Liver (tissue), 9 donors: Measurements from ENCODE around the gene CBR4. TPM values are rescaled to one million over a fixed set of nuclear protein-coding genes. Genes with fewer than 3 reads are reported as not detected.

Experiments
- DNase-seq: peaks from one replicate; pipeline ENCODE4 v3.0.0-alpha.2; 2017; ENCODE audit warnings: low spot score
- H3K27ac ChIP-seq, 2 donors: one replicate each; pipeline ENCODE4 v1.7.0; 2013; ENCODE audit warnings: inconsistent platforms in 2 of 2, low read length in 2 of 2, control low read depth in 1 of 2, low read depth in 1 of 2, mild to moderate bottlenecking in 1 of 2
- H3K27me3 ChIP-seq, 4 donors: one replicate each; pipeline versions ENCODE4 v1.6.1 to v1.7.0; 2013; ENCODE audit warnings: low read length in 3 of 4, inconsistent platforms in 1 of 4, mild to moderate bottlenecking in 1 of 4, moderate library complexity in 1 of 4; ENCODE audit not compliant: control insufficient read depth in 4 of 4, insufficient read depth in 4 of 4
- H3K36me3 ChIP-seq, 4 donors: one replicate each; pipeline versions ENCODE4 v1.6.1 to v1.7.0; 2013; ENCODE audit warnings: low read length in 3 of 4, mild to moderate bottlenecking in 3 of 4, low read depth in 1 of 4, moderate library complexity in 1 of 4; ENCODE audit not compliant: control insufficient read depth in 4 of 4, insufficient read depth in 3 of 4
- H3K4me1 ChIP-seq, 4 donors: one replicate each; pipeline versions ENCODE4 v1.6.1 to v1.7.0; 2013; ENCODE audit warnings: low read length in 3 of 4, mild to moderate bottlenecking in 3 of 4, moderate library complexity in 1 of 4; ENCODE audit not compliant: control insufficient read depth in 4 of 4, insufficient read depth in 4 of 4
- H3K4me3 ChIP-seq, 3 donors: one replicate each; pipeline versions ENCODE4 v1.6.1 to v1.7.0; 2013; ENCODE audit warnings: low read length in 3 of 3, control low read depth in 1 of 3, low read depth in 1 of 3, mild to moderate bottlenecking in 1 of 3
- H3K9ac ChIP-seq, 2 donors: one replicate each; pipeline ENCODE4 v1.7.0; 2013; ENCODE audit warnings: low read length in 2 of 2, mild to moderate bottlenecking in 2 of 2, moderate library complexity in 2 of 2, control low read depth in 1 of 2, low read depth in 1 of 2
- H3K9me3 ChIP-seq, 4 donors: one replicate each; pipeline versions ENCODE4 v1.6.1 to v1.7.0; 2013; ENCODE audit warnings: low read length in 3 of 4; ENCODE audit not compliant: control insufficient read depth in 4 of 4
- EGR1 ChIP-seq, 2 donors: IDR thresholded peaks; 2 replicates each; pipeline ENCODE4 v1.6.1; 2016 to 2018; ENCODE audit warnings: antibody characterized with exemption in 2 of 2, low read depth in 2 of 2
- FOXA1 ChIP-seq: IDR thresholded peaks from 2 replicates; pipeline ENCODE4 v1.6.1; 2016; ENCODE audit warnings: antibody characterized with exemption
- FOXA2 ChIP-seq: IDR thresholded peaks from 2 replicates; pipeline ENCODE4 v1.6.1; 2016; ENCODE audit warnings: antibody characterized with exemption
- GABPA ChIP-seq, 2 donors: IDR thresholded peaks in 1 of 2; conservative IDR thresholded peaks in 1 of 2; 2 replicates each; pipeline ENCODE4 v1.6.1; 2016; ENCODE audit warnings: antibody characterized with exemption in 2 of 2, mild to moderate bottlenecking in 1 of 2, moderate library complexity in 1 of 2
- HNF4A ChIP-seq, 2 donors: conservative IDR thresholded peaks; 2 replicates each; pipeline ENCODE4 v1.6.1; 2016; ENCODE audit warnings: antibody characterized with exemption in 2 of 2, mild to moderate bottlenecking in 2 of 2
- HNF4G ChIP-seq: IDR thresholded peaks from 2 replicates; pipeline ENCODE4 v1.6.1; 2016; ENCODE audit warnings: antibody characterized with exemption
- JUND ChIP-seq, 2 donors: IDR thresholded peaks; 2 replicates each; pipeline ENCODE4 v1.6.1; 2016; ENCODE audit warnings: antibody characterized with exemption in 2 of 2
- NR2F2 ChIP-seq: IDR thresholded peaks from 2 replicates; pipeline ENCODE4 v1.6.1; 2016; ENCODE audit warnings: antibody characterized with exemption
- RAD21 ChIP-seq, 2 donors: IDR thresholded peaks; 2 replicates each; pipeline ENCODE4 v1.6.1; 2016; ENCODE audit warnings: antibody characterized with exemption in 2 of 2, mild to moderate bottlenecking in 2 of 2
- RXRA ChIP-seq, 2 donors: IDR thresholded peaks; 2 replicates each; pipeline ENCODE4 v1.6.1; 2017 to 2018; ENCODE audit warnings: antibody characterized with exemption in 2 of 2, mild to moderate bottlenecking in 1 of 2
- SP1 ChIP-seq: IDR thresholded peaks from 2 replicates; pipeline ENCODE4 v1.6.1; 2018; ENCODE audit warnings: antibody characterized with exemption, mild to moderate bottlenecking
- TAF1 ChIP-seq: conservative IDR thresholded peaks from 2 replicates; pipeline ENCODE4 v1.6.1; 2016; ENCODE audit warnings: antibody characterized with exemption, mild to moderate bottlenecking
- YY1 ChIP-seq: IDR thresholded peaks from 2 replicates; pipeline ENCODE4 v1.6.1; 2016; ENCODE audit warnings: antibody characterized with exemption, mild to moderate bottlenecking
- WGBS: extraction: QIAGEN DNeasy Blood & Tissue Kit; methylation state at CpG from one replicate; pipeline ENCODE4 v1.1.7; 2013; 5-methylcytosine and 5-hydroxymethylcytosine counted together
- polyA plus RNA-seq, 2 donors: library from polyadenylated mRNA; stranded (reverse) in 1 of 2; unstranded in 1 of 2; fragments of 200-250 nt in 1 of 2; fragments of >200 nt in 1 of 2; fragmentation: Nextera tagmentation in 1 of 2; extraction: Ambion mirVana in 1 of 2; gene quantifications; one replicate each; pipeline versions ENCODE4 v1.2.1 to v1.2.3, GENCODE V29; 2013 to 2015
- total RNA-seq, 2 donors: library from RNA; depleted of rRNA; stranded (reverse); fragments of >200 nt; gene quantifications; one replicate each; pipeline ENCODE4 v1.2.3, GENCODE V29; 2014
- TF ChIP-seq, protein P1 (sequence below): IDR thresholded peaks from 2 replicates; pipeline ENCODE4 v1.6.1; 2016; ENCODE audit warnings: antibody characterized with exemption
- TF ChIP-seq, protein P2 (sequence below): IDR thresholded peaks from 2 replicates; pipeline ENCODE4 v1.6.1; 2016; ENCODE audit warnings: antibody characterized with exemption
- TF ChIP-seq, protein P3 (sequence below): IDR thresholded peaks from 2 replicates; pipeline ENCODE4 v1.6.1; 2016; ENCODE audit warnings: antibody characterized with exemption, mild to moderate bottlenecking
- TF ChIP-seq, protein P4 (sequence below): IDR thresholded peaks from 2 replicates; pipeline ENCODE4 v1.6.1; 2016; ENCODE audit warnings: antibody characterized with exemption
- TF ChIP-seq, protein P5 (sequence below): fragments of 150-350 bp; IDR thresholded peaks from 2 replicates; pipeline ENCODE4 v1.5.1; 2017; ENCODE audit warnings: improper control_type of control experiment, low read depth, low read length; ENCODE audit not compliant: missing input control
- donor health status: healthy.
- donor health status: healthy.
- donor health status: healthy.
- donor health status: healthy.
- donor health status: healthy.

Gene CBR4
- total and polyA plus RNA-seq, 4 donors: 9.4 to 32.8 (median 22.6) TPM

DNA sequence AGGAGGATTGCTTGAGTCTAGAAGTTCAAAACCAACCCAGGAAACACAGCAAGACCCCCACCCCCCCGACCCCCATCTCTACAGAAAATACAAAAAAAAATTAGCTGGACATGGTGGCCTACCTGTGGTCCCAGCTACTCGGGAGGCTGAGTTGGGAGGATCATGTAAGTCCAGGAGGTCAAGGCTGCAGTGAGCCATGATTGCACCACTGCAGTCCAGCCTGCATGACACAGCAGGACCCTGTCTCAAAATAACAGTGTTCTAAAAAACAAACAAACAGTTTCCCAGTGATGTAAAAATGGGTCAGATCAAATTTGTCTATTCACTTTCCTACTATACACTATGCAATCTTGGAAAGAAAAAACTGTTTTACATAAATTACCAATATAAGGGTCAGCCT, 2.0 kb upstream of the CBR4 start:
- Histone ChIP-seq H3K9me3 (no peaks in the 10 kb centered on the region), H3K4me1 (peaks cover 0 to 18% (median 14%) of the 10 kb centered on the region in 4 donors), H3K36me3 (no peaks in the 10 kb centered on the region), H3K9ac (no peak overlapping the region), H3K4me3 (no peak overlapping the region), H3K27ac (no peak overlapping the region), H3K27me3 (no peaks in the 10 kb centered on the region)
- no peak for DNase-seq
- 69% methylated on average over 2 of the region's 2 CpGs for WGBS
- TF ChIP-seq, protein P1, sequence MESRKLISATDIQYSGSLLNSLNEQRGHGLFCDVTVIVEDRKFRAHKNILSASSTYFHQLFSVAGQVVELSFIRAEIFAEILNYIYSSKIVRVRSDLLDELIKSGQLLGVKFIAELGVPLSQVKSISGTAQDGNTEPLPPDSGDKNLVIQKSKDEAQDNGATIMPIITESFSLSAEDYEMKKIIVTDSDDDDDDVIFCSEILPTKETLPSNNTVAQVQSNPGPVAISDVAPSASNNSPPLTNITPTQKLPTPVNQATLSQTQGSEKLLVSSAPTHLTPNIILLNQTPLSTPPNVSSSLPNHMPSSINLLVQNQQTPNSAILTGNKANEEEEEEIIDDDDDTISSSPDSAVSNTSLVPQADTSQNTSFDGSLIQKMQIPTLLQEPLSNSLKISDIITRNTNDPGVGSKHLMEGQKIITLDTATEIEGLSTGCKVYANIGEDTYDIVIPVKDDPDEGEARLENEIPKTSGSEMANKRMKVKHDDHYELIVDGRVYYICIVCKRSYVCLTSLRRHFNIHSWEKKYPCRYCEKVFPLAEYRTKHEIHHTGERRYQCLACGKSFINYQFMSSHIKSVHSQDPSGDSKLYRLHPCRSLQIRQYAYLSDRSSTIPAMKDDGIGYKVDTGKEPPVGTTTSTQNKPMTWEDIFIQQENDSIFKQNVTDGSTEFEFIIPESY: no peak
- TF ChIP-seq HNF4A (conservative IDR thresholded peaks at IDR 0.05): no peak
- no peak for TF ChIP-seq NR2F2
- TF ChIP-seq HNF4G: no peak
- TF ChIP-seq EGR1 (IDR thresholded peaks at IDR 0.05; ENCODE audit: low read depth in 2 of 2): no peak
- TF ChIP-seq, protein P2, sequence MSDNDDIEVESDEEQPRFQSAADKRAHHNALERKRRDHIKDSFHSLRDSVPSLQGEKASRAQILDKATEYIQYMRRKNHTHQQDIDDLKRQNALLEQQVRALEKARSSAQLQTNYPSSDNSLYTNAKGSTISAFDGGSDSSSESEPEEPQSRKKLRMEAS: no peak
- TF ChIP-seq GABPA (IDR thresholded peaks at IDR 0.05 in 1 of 2, conservative IDR thresholded peaks at IDR 0.05 in 1 of 2): no peak
- TF ChIP-seq FOXA1: no peak
- TF ChIP-seq RXRA (IDR thresholded peaks at IDR 0.05): no peak
- no peak for TF ChIP-seq TAF1
- no peak for TF ChIP-seq FOXA2
- no peak for TF ChIP-seq SP1
- no peak for TF ChIP-seq RAD21 (IDR thresholded peaks at IDR 0.05)
- no peak for TF ChIP-seq JUND (IDR thresholded peaks at IDR 0.05)
- TF ChIP-seq, protein P3, sequence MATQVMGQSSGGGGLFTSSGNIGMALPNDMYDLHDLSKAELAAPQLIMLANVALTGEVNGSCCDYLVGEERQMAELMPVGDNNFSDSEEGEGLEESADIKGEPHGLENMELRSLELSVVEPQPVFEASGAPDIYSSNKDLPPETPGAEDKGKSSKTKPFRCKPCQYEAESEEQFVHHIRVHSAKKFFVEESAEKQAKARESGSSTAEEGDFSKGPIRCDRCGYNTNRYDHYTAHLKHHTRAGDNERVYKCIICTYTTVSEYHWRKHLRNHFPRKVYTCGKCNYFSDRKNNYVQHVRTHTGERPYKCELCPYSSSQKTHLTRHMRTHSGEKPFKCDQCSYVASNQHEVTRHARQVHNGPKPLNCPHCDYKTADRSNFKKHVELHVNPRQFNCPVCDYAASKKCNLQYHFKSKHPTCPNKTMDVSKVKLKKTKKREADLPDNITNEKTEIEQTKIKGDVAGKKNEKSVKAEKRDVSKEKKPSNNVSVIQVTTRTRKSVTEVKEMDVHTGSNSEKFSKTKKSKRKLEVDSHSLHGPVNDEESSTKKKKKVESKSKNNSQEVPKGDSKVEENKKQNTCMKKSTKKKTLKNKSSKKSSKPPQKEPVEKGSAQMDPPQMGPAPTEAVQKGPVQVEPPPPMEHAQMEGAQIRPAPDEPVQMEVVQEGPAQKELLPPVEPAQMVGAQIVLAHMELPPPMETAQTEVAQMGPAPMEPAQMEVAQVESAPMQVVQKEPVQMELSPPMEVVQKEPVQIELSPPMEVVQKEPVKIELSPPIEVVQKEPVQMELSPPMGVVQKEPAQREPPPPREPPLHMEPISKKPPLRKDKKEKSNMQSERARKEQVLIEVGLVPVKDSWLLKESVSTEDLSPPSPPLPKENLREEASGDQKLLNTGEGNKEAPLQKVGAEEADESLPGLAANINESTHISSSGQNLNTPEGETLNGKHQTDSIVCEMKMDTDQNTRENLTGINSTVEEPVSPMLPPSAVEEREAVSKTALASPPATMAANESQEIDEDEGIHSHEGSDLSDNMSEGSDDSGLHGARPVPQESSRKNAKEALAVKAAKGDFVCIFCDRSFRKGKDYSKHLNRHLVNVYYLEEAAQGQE: no peak
- TF ChIP-seq YY1: no peak
- TF ChIP-seq, protein P4, sequence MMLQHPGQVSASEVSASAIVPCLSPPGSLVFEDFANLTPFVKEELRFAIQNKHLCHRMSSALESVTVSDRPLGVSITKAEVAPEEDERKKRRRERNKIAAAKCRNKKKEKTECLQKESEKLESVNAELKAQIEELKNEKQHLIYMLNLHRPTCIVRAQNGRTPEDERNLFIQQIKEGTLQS: no peak
- TF ChIP-seq, protein P5, sequence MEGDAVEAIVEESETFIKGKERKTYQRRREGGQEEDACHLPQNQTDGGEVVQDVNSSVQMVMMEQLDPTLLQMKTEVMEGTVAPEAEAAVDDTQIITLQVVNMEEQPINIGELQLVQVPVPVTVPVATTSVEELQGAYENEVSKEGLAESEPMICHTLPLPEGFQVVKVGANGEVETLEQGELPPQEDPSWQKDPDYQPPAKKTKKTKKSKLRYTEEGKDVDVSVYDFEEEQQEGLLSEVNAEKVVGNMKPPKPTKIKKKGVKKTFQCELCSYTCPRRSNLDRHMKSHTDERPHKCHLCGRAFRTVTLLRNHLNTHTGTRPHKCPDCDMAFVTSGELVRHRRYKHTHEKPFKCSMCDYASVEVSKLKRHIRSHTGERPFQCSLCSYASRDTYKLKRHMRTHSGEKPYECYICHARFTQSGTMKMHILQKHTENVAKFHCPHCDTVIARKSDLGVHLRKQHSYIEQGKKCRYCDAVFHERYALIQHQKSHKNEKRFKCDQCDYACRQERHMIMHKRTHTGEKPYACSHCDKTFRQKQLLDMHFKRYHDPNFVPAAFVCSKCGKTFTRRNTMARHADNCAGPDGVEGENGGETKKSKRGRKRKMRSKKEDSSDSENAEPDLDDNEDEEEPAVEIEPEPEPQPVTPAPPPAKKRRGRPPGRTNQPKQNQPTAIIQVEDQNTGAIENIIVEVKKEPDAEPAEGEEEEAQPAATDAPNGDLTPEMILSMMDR: no peak
